A549 treated with CpdA at 1 μM for 4 hours (cell line): ENCODE results near the gene PNPLA4. TPM values are rescaled to one million over a fixed set of nuclear protein-coding genes. Genes with fewer than 3 reads are reported as not detected.

Source experiments
- total RNA-seq: library from RNA; stranded (reverse); fragments of 200-300 nt; extraction: Qiagen RNA extraction; gene quantifications from 5 replicates; pipeline ENCODE4 v1.2.3, GENCODE V29; 2022; ENCODE audit warnings: low read depth

Gene PNPLA4, protein sequence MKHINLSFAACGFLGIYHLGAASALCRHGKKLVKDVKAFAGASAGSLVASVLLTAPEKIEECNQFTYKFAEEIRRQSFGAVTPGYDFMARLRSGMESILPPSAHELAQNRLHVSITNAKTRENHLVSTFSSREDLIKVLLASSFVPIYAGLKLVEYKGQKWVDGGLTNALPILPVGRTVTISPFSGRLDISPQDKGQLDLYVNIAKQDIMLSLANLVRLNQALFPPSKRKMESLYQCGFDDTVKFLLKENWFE
- total RNA-seq, result 8.0 to 13.0 TPM (median 11.6 TPM) in 5 replicates

DNA sequence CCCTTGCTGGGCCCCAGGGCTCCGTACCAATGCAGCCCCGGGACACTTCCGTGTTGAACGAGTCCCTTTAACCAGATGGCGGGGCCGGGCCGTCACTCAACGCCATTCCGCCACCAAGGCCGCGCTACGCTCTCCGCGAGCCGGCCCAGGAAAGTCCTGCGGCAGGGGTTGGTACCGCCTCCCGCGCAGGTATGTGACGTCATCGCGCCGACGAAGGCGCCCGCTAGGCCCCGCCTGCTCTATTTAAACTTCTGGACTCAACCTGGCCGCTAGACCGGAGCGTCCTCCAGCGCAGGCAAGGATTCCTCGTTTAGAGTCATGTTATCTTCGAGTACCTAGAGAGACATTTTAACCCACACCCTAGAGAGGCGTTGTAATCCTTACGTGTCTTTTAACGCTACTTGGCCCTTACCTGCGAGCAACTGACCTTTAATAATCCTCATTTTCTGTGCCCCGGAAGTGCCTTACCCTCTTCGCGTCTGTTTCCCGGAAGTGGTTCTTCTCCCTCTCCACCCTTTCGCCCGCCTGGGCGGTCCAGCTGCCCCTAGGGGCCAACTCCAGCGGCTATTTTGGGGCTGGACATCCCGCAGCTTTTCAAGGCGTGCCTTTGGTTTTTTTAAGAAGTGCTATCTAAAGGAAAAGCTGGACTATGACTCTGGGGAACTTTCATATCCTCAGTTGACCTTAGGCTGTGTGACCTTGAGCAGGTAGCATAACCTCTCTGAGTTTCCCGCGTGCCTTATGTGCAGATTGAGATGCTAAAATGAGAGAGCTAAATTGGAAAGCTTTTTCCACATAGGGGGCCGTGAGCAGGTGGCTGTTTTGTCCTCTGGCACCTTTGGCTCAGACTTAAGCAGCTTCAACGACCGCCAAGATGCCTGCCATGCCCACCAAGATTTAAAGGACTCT is at the start of gene PNPLA4:
Gene PNPLA4 (minus strand): TSS at position 155 of the 909 bp plus-strand sequence. CDS start 1,294 bp downstream, outside the sequence.

Other genes starting within 250 kb of the PNPLA4 start
- gene VCX, start 84.2 kb downstream of the PNPLA4 start, total RNA-seq, result 0.22 TPM in 1 of 5 replicates, not detected in the others
- not detected in 5 replicates for gene VCX2, start 243.9 kb upstream of the PNPLA4 start, total RNA-seq